Posterior cingulate gyrus (tissue), 11 donors: ENCODE measurements around the gene MICOS13.

Experiments
- DNase-seq, 10 donors: peaks; one replicate each; pipeline versions ENCODE4 v3.0.0 to v3.0.0-alpha.2; 2020 to 2021; ENCODE audit warnings: mixed read lengths in 3 of 10
- intact Hi-C: fragments of 100-400 bp; cut with DNase I; formaldehyde crosslinking; loops from one replicate; pipeline ENCODE4 v1.15.1; 2023

The MICOS13 gene

GRCh38 chr19:5642204-5642603 lies 38.1 kb downstream of the MICOS13 start:
- DNase-seq, result no peak
- intact Hi-C loops, result no loop called here

DNA sequence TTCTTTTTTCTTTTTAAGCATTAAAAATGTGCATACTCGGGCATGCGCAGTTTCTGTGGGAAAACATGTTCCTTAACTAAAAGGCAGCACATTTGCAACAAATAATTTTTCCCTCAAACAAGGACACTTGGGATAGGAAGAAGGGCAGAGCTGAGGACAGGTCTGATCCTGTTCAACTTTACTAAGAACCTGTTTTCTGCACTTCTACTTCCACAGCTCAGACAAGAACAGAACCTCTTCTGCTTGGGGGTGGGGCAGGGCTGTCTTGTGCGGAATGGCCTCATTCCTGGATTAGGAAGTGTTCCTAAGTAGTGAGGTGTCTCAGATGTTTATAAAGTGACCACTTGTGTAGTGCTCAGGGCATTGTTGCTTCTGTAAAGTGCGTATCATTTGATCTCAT lies 39.1 kb downstream of the MICOS13 start:
- intact Hi-C loops, result no loop called here
- no peak for DNase-seq

- intact Hi-C loops, result no loop called here
- no peak for DNase-seq
Measured at GRCh38 chr19:5637971-5638370, 42.3 kb downstream of the MICOS13 start.

DNA sequence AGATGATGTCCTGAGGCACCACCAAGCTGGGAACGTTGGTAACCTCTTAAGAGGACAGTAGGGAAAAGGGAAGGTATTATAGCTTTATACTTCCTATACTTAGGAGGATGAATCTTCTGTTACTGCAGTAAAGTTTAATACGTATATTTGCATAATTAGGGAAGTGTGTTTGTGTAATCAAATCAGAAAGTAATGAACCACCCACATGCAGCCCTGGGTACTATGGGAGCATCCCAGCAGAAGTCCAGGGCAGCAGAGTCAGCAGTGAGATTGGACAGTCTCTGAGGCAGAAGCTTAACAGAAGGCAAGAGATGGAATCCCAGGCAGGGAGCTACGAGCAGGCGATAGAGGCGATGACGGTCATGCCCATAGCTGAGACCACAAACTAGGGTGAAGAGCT lies 44.9 kb downstream of the MICOS13 start:
- intact Hi-C loops, result no loop called here
- no peak for DNase-seq

GRCh38 chr19:5632657-5633056 lies 47.7 kb downstream of the MICOS13 start:
- DNase-seq, result no peak
- intact Hi-C loops, result no loop called here

DNA sequence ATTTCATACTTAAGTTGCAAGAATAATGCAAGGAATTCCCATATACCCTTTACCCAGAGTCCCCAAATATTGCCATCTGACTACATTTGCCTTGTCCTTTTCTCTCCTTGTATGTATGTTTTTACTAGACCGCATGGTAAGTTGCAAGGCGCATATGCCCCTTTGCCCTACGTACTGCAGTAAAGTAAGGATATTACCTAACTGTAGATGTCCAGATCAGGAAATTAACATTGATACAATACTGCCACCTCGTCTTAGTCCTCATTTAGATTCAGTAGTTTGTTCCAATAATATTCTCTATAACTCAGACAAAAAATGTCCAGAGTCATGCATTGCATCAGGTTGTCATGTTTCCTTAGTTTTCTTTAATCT lies 48.1 kb downstream of the MICOS13 start:
- no peak for DNase-seq
- intact Hi-C loops, result no loop called here

GRCh38 chr19:5631567-5632240 lies 48.6 kb downstream of the MICOS13 start:
- DNase-seq, result no peak

DNA sequence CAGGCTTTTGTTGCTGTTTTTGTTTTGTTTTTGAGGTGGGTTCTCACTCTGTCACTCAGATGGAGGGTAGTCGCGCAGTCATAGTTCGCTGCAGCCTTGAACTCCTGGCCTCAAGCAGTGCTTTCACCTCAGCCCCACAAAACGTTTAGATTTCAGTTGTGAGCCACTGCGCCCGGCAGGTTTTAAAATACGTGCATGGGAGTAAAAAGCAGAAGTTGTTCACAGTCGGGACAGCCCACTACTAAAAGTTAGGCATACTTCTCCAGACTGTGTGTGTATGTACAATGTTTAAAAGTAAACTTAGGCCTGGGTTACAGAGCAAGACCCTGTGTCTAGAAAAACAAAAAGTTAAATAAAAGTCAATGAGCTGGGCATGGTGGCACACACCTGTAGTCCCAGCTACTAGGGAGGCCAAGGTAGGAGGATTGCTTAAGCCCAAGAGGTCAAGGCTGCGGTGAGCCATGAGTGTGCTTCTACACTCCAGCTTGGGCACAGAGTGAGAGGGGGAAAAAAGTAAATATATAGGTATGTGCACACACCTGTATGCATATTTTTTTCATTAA lies 51.3 kb downstream of the MICOS13 start:
- no peak for DNase-seq
- intact Hi-C loops, result no loop called here

More at GRCh38 chr19:5631567-5632240, 48.6 kb downstream of the MICOS13 start:
- intact Hi-C loops, result no loop called here

- no peak for DNase-seq
- intact Hi-C loops, result no loop called here
Measured at GRCh38 chr19:5628461-5628860, 51.9 kb downstream of the MICOS13 start.
